ENCODE data around the gene NSMF.

NSMF gene

DNA sequence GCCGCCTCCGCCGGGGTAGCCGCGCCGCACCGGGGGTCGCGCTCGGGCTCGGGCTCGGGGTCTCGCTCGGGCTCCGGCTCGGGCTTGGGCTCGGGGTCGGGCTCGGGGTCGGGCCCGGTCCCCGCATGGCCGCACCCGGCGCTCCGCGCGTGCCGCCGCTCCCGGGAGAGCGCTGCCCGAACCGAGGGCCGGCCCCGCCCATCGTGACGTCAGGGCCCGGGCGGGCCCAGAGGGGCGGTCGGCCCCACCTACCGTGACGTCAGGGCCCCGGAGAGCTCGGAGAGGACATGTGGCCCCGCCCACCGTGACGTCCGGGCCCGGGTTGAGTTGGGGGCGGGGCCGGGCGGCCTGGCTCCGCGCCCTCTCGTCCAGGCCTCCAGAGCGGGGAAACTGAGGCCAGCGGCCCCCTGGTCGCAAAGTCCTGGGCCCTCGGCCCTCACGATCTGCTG, at the start of gene NSMF:
NSMF (minus strand) TSS at position 183 of the 449 bp plus-strand sequence. CDS start 232 bp downstream, outside the sequence.
- DNase-seq = peak; percentile 95

DNA sequence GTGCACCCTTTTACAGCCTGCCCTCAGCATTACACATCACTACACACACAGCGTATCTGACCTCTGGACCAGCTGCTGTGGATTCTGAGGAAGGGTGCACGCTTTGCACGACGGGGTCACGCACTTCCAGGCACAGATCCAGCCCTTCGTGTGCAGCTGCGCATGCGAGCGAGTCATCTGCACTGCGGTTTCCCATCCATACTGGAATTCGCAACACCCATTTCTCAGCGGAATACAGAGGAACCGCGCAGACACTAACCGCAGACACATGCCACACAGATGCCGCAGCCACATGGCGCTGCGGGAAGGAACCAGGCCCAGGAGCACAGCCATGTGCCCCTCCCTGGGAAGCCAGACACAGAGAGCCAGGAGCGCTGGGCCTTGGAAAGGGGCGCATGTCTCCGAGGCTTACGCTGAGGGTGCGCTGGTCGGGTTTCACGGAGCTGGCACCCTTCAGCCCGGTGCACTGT, 47.6 kb upstream of the NSMF start:
- no peak for DNase-seq

GRCh38 chr9:137506274-137506673, 47.1 kb upstream of the NSMF start:
- DNase-seq = no peak

GRCh38 chr9:137505421-137506140, 46.4 kb upstream of the NSMF start:
- DNase-seq = no peak

DNA sequence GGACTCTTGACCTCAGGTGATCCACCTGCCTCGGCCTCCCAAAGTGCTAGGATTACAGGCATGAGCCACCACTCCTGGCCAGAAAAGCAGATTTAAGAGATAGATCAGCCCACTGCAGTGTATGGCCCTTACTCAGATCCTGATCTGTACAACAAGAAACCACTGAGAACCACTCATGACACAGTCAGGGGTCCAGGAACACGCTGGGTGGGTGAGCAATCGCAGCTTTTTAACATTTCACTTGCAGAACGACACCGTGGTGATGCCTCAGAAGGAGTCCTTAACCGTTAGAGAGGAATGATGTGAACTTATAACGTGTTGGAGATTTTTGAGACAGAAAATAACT, 45.3 kb upstream of the NSMF start:
- no peak for DNase-seq

DNA sequence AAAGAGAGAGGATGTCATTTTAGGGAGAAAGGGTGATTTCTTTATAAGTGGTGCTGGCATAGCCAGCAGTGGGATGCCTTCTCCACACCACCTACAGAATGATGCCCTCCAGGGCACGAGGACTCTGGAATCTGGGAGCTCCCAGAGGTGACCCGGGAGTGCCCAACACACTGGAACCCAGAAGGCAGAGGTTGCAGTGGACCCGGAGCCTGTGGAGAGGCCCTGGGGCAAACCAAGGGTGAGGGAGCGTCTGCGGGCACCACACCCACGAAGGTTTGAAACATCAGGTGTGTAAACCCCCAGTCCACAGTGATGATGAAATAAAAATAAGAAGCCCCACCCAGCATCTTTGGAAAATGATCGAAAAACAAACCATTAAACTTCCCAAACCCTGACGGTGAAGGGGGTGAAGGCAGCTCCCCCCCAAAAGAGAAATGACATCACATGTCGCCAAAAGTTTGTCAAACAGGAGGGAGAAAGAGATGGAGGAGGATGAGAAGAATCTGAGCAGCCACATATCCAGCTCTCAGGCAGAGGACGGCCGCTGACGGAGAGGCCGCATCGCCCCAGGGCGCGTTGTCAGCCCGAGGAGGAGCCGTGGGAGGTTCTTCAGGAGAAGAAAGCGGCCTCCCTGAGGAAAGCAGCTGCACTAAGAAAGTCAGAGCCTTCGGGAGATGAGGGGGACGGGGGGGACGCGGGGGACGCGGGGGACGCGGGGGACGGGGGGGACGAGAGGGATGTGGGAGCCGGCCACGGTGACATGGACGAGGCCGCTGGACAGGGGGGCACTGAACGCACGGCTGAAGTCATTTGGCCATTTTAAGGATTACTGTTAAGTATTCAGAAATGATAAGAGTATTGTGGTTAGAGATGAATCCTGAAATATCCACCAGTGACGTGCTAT, 43.1 kb upstream of the NSMF start:
- no peak for DNase-seq

DNA sequence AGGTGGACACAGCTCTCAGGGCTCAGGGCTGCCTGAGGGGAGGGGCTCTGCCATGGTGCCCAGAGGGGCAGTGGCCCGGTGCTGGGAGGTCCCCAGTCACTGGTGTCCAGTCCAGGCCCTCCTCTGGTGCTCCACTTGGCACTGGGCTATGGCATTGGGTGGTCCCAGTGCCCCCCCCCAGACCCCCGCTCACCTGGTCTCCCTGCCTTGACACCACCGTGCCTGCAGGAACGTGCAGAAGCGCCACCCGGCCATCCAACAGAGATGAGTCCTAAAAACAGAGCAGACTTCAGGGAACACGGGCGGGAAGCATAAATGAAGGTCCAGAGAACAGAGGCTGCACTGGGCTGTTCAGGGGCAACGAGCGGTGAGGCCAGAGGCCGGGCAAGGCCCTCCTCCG, 42.3 kb upstream of the NSMF start:
- DNase-seq = no peak

DNA sequence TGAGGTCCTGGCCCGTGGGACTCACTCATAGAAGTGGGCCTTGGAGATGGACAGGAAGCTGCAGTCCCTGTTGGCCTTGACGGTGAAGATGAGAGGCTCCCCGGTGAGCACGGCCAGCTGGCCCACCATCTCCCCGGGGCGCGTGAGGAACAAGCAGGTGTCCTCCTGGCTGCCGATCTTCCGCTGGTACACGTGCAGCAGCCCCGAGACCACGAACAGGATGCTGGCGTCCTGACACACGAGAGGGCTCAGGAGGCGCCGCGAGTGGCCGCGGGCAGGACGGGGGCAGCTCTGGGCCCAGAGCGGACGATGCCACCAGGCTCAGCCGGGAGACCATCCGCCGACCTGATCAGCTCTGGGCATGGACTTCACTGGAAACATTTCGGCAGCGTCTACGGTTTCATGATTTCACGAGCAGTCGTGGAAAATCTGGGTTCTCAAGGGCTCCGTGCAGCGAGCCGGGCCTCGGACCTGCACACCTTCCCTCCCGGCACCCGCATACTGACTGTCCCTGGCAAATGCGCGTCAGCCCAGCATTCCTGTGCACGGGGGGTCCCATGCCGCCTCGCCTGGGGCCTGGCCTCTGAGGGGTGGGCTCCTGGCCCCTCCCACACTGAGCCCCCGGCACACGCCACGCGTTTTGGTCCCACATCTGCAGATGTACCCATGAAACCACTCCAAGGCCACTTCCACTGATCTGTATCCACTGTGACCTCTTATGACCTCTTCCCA, 41.7 kb upstream of the NSMF start:
- no peak for DNase-seq

DNA sequence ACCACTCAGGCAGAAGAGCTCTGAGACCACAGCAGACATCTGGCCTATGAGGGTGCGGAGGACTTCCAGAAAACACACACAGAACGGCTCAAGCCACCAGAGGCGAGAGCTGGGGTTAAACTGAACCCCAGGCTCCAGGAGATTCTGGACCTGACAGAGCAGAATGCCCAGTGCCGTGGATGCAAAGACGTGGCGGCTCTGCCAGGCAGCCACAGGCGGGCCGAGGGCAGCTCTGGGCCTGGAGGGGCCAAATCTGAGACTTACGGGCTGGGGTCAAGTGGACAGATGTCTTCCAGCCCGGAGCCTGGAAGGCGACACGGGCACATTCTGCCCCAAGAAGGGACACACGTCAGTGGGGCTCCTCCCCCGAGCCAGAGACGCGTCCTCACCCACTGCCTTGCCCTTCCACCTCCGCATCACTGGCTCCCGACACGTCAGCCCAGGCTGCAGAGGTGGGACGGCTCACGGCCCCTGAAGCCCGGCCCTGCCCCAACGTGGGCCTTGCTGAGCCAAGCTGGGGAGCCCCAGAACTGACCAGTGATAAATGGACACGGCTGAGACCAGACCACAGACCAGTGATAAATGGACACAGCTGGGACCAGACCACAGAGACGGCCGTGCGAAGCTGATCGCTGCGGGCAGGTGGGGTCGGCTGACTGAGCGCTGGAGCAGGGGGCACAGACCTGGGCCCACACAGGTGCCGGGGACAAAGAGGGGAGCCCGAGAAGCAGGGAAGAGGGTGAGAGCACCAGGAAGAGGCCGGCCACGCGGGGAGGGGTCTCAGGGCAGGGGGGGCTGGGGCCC, 40.9 kb upstream of the NSMF start:
- DNase-seq = no peak

- no peak for DNase-seq
These were observed 40.3 kb upstream of the NSMF start for GRCh38 chr9:137499416-137499815.

DNA sequence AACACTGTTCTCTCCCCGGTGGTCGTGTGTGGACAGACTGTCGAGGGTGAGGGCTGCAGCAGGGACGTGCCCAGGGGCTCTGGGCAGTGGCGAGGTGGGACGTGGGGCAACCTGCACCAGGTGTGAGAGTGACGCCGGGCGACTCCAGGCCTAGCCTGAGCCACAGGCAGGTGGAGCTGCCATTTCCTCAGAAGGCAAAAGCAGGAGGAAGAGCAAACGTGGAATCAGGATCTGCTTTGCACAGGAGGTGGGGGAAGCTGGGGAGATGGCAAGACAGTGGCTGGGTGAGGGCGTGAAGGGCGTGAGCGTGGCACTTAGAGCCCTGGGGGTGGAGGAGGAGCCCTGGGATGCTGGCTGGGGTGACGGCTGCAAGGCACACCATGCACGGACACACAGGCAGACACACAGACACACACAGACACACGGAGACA, 39.6 kb upstream of the NSMF start:
- no peak for DNase-seq

DNA sequence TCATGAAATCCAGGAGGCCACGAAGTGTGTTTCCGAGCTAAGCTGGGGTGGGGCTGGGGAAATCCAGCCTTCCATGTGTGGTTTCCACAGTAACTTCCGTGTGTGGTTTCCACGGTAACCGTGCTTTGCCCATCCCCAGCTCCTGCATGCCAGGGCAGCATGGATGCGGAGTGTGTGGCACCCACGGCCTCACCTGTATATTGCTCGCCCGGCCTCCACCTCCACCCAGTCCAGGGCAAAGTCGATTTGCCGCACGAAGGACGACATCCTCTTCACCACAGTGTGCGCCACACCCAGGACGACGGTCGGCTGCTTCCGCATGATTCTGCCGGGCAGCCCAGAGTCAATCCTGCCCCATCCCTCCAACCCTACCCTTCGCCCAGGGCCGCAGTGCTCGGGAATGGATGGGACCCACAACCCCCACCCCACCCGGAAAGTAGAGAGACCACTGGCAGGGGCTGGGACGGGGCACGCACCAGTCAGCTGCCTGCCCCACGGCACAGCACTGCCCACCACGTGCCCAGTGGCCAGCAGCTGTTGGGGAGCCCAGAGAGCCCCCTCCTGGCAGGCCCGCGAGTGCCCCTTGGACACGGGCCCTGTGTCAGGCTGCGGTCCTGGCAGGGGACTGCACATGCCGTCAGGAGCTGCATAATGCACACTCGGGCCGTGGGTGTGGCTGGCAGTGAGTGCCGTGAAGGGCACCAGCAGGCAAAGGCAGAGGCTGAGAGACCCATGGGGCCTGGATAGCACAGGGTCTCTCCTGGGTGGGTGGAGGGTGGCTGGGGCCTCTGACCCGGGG, 39.0 kb upstream of the NSMF start:
- no peak for DNase-seq

DNA sequence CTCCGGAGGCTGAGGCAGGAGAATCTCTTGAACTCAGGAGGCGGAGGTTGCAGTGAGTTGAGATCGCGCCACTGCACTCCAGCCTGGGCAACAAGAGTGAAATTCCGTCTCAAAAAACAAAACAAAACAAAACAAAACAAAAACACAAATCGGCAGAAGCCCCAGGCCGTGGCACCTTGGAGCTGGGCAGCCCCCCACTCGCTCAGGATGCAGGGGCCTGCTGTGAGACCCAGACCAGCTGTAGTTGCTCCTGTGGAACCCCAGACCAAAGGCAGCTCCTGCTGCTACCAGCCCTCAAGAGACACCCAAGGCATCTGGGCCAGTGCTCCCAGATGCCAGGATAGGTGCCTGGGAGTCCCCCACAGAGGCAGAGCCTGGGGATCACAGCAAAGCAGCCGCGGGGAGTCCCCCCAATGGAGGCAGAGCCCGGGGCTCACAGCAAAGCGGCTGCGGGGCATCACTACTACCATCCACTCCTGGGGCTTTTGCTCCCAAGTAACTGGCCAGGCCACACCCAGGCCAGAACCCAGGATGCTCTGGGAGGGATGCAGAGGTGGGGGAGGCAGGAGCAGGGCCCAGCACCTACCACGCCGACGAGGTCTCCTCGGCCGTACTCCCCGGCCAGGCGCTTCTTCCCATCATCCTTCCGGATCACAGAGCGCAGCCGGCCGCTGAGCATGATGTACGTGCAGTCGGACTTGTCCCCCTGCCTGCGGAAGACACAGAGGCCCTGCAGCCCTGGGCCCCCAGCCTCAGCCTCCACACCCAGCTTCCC, 37.7 kb upstream of the NSMF start:
- no peak for DNase-seq

DNA sequence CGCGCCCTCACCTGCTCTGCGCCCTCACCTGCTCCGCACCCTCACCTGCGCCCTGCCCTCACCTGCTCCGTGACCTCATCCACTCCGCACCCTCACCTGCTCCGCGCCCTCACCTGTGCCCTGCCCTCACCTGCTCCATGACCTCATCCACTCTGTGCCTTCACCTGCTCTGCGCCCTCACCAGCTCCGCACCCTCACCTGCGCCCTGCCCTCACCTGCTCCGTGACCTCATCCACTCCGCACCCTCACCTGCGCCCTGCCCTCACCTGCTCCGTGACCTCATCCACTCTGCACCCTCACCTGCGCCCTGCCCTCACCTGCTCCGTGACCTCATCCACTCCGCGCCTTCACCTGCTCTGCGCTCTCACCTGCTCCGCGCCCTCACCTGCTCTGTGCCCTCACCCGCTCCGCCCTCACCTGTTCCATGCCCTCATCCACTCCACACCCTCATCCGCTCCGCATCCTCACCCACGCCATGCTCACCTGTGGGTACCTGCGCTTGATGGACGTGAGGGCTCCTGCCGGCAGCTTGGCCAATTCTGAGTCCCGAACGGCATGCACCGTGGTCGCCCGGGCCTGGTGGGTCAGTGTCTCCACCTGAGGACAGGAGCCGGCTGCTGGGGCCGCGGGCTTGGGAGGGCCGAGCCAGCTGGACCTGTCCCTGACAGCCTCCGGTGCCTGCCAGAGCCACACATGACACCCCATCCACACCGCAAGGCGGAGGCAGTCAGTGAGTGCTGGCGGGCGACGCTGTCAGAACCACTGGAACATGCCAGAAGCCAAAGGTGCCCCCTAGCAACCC, 35.6 kb upstream of the NSMF start:
- DNase-seq = no peak

- DNase-seq = no peak
These were observed 35.0 kb upstream of the NSMF start for GRCh38 chr9:137494104-137494544.

DNA sequence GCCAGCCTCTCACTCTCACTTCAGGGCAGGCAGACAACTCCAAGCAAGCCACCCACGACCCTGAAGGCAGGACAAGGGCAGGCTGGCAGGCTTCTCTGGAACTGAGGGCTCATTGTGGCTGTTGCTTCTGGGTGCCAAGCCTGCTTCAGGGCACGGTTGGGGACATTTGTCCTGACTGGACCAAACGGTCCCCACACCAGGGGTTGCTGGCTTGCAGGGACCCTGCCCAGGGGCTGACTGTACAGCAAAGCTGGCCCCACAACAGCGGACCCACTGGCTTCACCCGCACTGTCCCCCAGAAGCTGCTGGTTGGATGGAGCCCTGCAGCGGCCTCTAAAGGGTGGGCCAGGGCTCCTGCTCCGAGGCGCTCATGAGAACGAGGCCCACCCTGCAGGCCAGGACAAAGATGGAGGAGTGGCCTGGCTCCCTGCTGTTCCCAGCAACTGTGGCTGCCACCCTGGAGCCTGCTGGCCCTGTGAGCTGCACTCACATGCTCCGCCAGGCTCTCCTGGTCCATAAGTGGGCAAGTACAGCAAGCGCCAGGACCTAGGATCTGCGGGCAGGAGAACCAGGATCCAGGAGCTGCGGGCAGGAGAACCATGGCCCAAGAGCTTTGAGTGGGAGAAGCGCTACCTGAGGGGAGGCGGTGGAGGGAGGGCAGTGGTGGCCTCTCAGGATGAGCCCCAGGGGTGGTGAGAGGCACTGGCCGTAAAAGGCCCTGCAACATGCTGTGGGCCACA, 34.4 kb upstream of the NSMF start:
- DNase-seq = no peak

DNA sequence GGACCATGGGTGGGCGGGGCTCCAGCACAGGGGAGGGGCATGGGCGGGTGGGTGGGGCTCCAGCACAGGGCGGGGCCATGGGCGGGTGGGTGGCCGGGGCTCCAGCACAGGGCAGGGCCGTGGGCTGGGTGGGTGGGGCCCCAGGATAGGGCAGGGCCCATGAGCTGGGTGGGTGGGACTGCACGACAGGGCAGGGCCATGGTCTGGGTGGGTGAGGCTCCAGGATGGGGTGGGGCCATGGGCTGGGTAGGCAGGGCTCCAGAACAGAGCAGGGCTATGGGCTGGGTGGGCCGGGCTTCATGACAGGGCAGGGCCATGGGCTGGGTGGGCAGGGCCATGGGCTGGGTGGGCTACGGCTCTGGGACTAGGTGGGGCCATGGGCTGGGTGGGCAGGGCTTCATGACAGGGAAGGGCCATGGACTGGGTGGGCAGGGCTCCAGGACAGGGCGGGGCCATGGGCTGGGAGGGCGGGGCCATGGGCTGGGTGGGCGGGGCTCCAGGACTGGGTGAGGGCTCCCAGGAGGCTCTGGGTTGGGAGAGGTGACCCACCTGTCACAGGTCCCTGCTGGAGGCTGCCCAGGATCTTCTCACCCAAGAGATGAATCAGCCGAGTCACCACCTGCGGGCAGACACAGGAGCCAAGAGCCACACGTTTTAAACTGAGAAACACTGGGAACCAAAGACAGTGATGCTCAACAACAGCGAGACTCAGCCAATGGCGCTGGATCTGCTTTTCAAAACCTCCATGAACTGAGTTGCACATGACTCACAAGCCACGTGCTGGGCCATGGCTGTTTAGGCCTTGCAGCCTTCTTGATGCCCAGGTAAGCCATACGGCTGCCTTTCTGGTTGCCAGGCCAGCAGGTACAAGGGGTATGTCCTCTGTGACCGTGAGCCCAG, 33.6 kb upstream of the NSMF start:
- no peak for DNase-seq
